ENCODE data around the gene PTPRM.
A peak's percentile ranks its signal among the peaks of the same experiment; 100 is the strongest.

Gene PTPRM

GRCh38 chr18:8313043-8313442 lies 745.9 kb downstream of the PTPRM start:
- Histone ChIP-seq H3K4me2 (ENCODE audit: low read length, poor library complexity, severe bottlenecking) (no peak overlapping the region), H2AFZ (ENCODE audit: low read depth, low read length) (no peak overlapping the region), H3K4me3 (ENCODE audit: insufficient read depth in 1 of 2, low read depth in 1 of 2, low read length in 2 of 2) (no peak overlapping the region), H3K9me3 (ENCODE audit: control insufficient read depth, low read length) (no peaks in the 10 kb centered on the region), H3K79me1 (replicated peaks; ENCODE audit: low read length, poor library complexity, severe bottlenecking) (peaks cover 2% of the 10 kb centered on the region), H3K27me3 (ENCODE audit: control insufficient read depth in 1 of 2, insufficient read depth in 1 of 2, low read length in 2 of 2) (no peaks in the 10 kb centered on the region), H3K23ac (ENCODE audit: low read length in 2 of 2) (no peak overlapping the region), H3K27ac (ENCODE audit: low read length, poor library complexity, severe bottlenecking) (no peak overlapping the region), H3K9ac (ENCODE audit: low read length) (no peak overlapping the region), H3K4me1 (ENCODE audit: control insufficient read depth, insufficient read depth, low read depth, low read length) (no peaks in the 10 kb centered on the region), H2BK12ac (ENCODE audit: low read length in 2 of 2) (no peak overlapping the region), H2BK5ac (ENCODE audit: low read depth, low read length, poor library complexity, severe bottlenecking) (no peak overlapping the region), H4K8ac (ENCODE audit: low read length) (no peak overlapping the region), H3K18ac (ENCODE audit: low read depth in 1 of 2, low read length in 2 of 2) (no peak overlapping the region), H3K4ac (ENCODE audit: low read depth in 1 of 2, low read length in 2 of 2) (no peak overlapping the region), H3K14ac (ENCODE audit: low read length in 2 of 2) (no peak overlapping the region), H3K36me3 (ENCODE audit: control insufficient read depth in 1 of 2, insufficient read depth in 2 of 2, low read depth in 1 of 2, low read length in 2 of 2) (peaks cover 9 to 19% of the 10 kb centered on the region in 2 experiments), H2BK15ac (ENCODE audit: low read depth, poor library complexity, severe bottlenecking) (no peak overlapping the region), H2AK5ac (ENCODE audit: low read length, severe bottlenecking) (no peak overlapping the region), H2BK120ac (ENCODE audit: low read depth, low read length) (no peak overlapping the region), H4K91ac (ENCODE audit: low read length) (no peak overlapping the region)
- WGBS, result no CpG with 5 or more reads among the region's 2 CpGs
- no peak for DNase-seq

- no peak overlapping the region for H3K4me2 ChIP-seq (ENCODE audit: low read length, poor library complexity, severe bottlenecking)
- H3K4ac ChIP-seq (ENCODE audit: low read depth in 1 of 2, low read length in 2 of 2), result no peak overlapping the region
- no peak for DNase-seq
- peaks cover 9 to 20% of the 10 kb centered on the region in 2 experiments for H3K36me3 ChIP-seq (ENCODE audit: control insufficient read depth in 1 of 2, insufficient read depth in 2 of 2, low read depth in 1 of 2, low read length in 2 of 2)
- no peak overlapping the region for H2BK15ac ChIP-seq (ENCODE audit: low read depth, poor library complexity, severe bottlenecking)
- H3K23ac ChIP-seq (ENCODE audit: low read length in 2 of 2), result peak overlapping the region in 1 of 2 experiments; percentile 5
- H3K14ac ChIP-seq (ENCODE audit: low read length in 2 of 2), result no peak overlapping the region
- H2BK12ac ChIP-seq (ENCODE audit: low read length in 2 of 2), result no peak overlapping the region
- H3K9ac ChIP-seq (ENCODE audit: low read length), result no peak overlapping the region
- 26% methylated on average over 2 of the region's 2 CpGs for WGBS
- H3K27ac ChIP-seq (ENCODE audit: low read length, poor library complexity, severe bottlenecking), result no peak overlapping the region
- H3K79me1 ChIP-seq (replicated peaks; ENCODE audit: low read length, poor library complexity, severe bottlenecking), result peaks cover 2% of the 10 kb centered on the region
- no peak overlapping the region for H4K8ac ChIP-seq (ENCODE audit: low read length)
- H2AFZ ChIP-seq (ENCODE audit: low read depth, low read length), result no peak overlapping the region
- no peak overlapping the region for H2BK120ac ChIP-seq (ENCODE audit: low read depth, low read length)
- H3K27me3 ChIP-seq (ENCODE audit: control insufficient read depth in 1 of 2, insufficient read depth in 1 of 2, low read length in 2 of 2), result no peaks in the 10 kb centered on the region
- H4K91ac ChIP-seq (ENCODE audit: low read length), result no peak overlapping the region
- no peaks in the 10 kb centered on the region for H3K9me3 ChIP-seq (ENCODE audit: control insufficient read depth, low read length)
- H2BK5ac ChIP-seq (ENCODE audit: low read depth, low read length, poor library complexity, severe bottlenecking), result no peak overlapping the region
- H3K18ac ChIP-seq (ENCODE audit: low read depth in 1 of 2, low read length in 2 of 2), result no peak overlapping the region
- no peak overlapping the region for H3K4me3 ChIP-seq (ENCODE audit: insufficient read depth in 1 of 2, low read depth in 1 of 2, low read length in 2 of 2)
- no peak overlapping the region for H2AK5ac ChIP-seq (ENCODE audit: low read length, severe bottlenecking)
- no peaks in the 10 kb centered on the region for H3K4me1 ChIP-seq (ENCODE audit: control insufficient read depth, insufficient read depth, low read depth, low read length)
These were observed 747.0 kb downstream of the PTPRM start for GRCh38 chr18:8314124-8314523.

- peaks cover 3% of the 10 kb centered on the region for H3K4me1 ChIP-seq (ENCODE audit: control insufficient read depth, insufficient read depth, low read depth, low read length)
- H3K36me3 ChIP-seq (ENCODE audit: control insufficient read depth in 1 of 2, insufficient read depth in 2 of 2, low read depth in 1 of 2, low read length in 2 of 2), result peaks cover 12 to 33% of the 10 kb centered on the region in 2 experiments
- peaks cover 5% of the 10 kb centered on the region for H3K79me1 ChIP-seq (replicated peaks; ENCODE audit: low read length, poor library complexity, severe bottlenecking)
- no peak overlapping the region for H2AK5ac ChIP-seq (ENCODE audit: low read length, severe bottlenecking)
- H3K4ac ChIP-seq (ENCODE audit: low read depth in 1 of 2, low read length in 2 of 2), result no peak overlapping the region
- no peaks in the 10 kb centered on the region for H3K9me3 ChIP-seq (ENCODE audit: control insufficient read depth, low read length)
- no peak overlapping the region for H2AFZ ChIP-seq (ENCODE audit: low read depth, low read length)
- H3K27ac ChIP-seq (ENCODE audit: low read length, poor library complexity, severe bottlenecking), result no peak overlapping the region
- no peak overlapping the region for H2BK120ac ChIP-seq (ENCODE audit: low read depth, low read length)
- H4K91ac ChIP-seq (ENCODE audit: low read length), result no peak overlapping the region
- no peak overlapping the region for H3K4me3 ChIP-seq (ENCODE audit: insufficient read depth in 1 of 2, low read depth in 1 of 2, low read length in 2 of 2)
- H3K23ac ChIP-seq (ENCODE audit: low read length in 2 of 2), result no peak overlapping the region
- DNase-seq, result no peak
- H2BK5ac ChIP-seq (ENCODE audit: low read depth, low read length, poor library complexity, severe bottlenecking), result no peak overlapping the region
- no peaks in the 10 kb centered on the region for H3K27me3 ChIP-seq (ENCODE audit: control insufficient read depth in 1 of 2, insufficient read depth in 1 of 2, low read length in 2 of 2)
- no peak overlapping the region for H2BK15ac ChIP-seq (ENCODE audit: low read depth, poor library complexity, severe bottlenecking)
- H2BK12ac ChIP-seq (ENCODE audit: low read length in 2 of 2), result no peak overlapping the region
- WGBS, result 62% methylated on average over 5 of the region's 6 CpGs
- no peak overlapping the region for H3K18ac ChIP-seq (ENCODE audit: low read depth in 1 of 2, low read length in 2 of 2)
- H4K8ac ChIP-seq (ENCODE audit: low read length), result no peak overlapping the region
- H3K14ac ChIP-seq (ENCODE audit: low read length in 2 of 2), result no peak overlapping the region
- no peak overlapping the region for H3K9ac ChIP-seq (ENCODE audit: low read length)
- H3K4me2 ChIP-seq (ENCODE audit: low read length, poor library complexity, severe bottlenecking), result no peak overlapping the region
These were observed 752.8 kb downstream of the PTPRM start for GRCh38 chr18:8319798-8320489.

- no peak overlapping the region for H2AK5ac ChIP-seq (ENCODE audit: low read length, severe bottlenecking)
- H3K4ac ChIP-seq (ENCODE audit: low read depth in 1 of 2, low read length in 2 of 2), result no peak overlapping the region
- no peak overlapping the region for H4K8ac ChIP-seq (ENCODE audit: low read length)
- 88% methylated on average over 2 of the region's 2 CpGs for WGBS
- H2BK15ac ChIP-seq (ENCODE audit: low read depth, poor library complexity, severe bottlenecking), result no peak overlapping the region
- no peaks in the 10 kb centered on the region for H3K9me3 ChIP-seq (ENCODE audit: control insufficient read depth, low read length)
- peaks cover 3% of the 10 kb centered on the region for H3K4me1 ChIP-seq (ENCODE audit: control insufficient read depth, insufficient read depth, low read depth, low read length)
- no peak overlapping the region for H4K91ac ChIP-seq (ENCODE audit: low read length)
- no peak overlapping the region for H3K18ac ChIP-seq (ENCODE audit: low read depth in 1 of 2, low read length in 2 of 2)
- no peak overlapping the region for H3K4me2 ChIP-seq (ENCODE audit: low read length, poor library complexity, severe bottlenecking)
- peaks cover 3% of the 10 kb centered on the region for H3K79me1 ChIP-seq (replicated peaks; ENCODE audit: low read length, poor library complexity, severe bottlenecking)
- peaks cover 3 to 21% of the 10 kb centered on the region in 2 experiments for H3K36me3 ChIP-seq (ENCODE audit: control insufficient read depth in 1 of 2, insufficient read depth in 2 of 2, low read depth in 1 of 2, low read length in 2 of 2)
- no peak overlapping the region for H2AFZ ChIP-seq (ENCODE audit: low read depth, low read length)
- no peak overlapping the region for H3K27ac ChIP-seq (ENCODE audit: low read length, poor library complexity, severe bottlenecking)
- no peak overlapping the region for H3K23ac ChIP-seq (ENCODE audit: low read length in 2 of 2)
- H3K9ac ChIP-seq (ENCODE audit: low read length), result no peak overlapping the region
- no peak overlapping the region for H2BK120ac ChIP-seq (ENCODE audit: low read depth, low read length)
- H2BK12ac ChIP-seq (ENCODE audit: low read length in 2 of 2), result no peak overlapping the region
- H3K27me3 ChIP-seq (ENCODE audit: control insufficient read depth in 1 of 2, insufficient read depth in 1 of 2, low read length in 2 of 2), result no peaks in the 10 kb centered on the region
- H3K14ac ChIP-seq (ENCODE audit: low read length in 2 of 2), result no peak overlapping the region
- DNase-seq, result no peak
- no peak overlapping the region for H2BK5ac ChIP-seq (ENCODE audit: low read depth, low read length, poor library complexity, severe bottlenecking)
- no peak overlapping the region for H3K4me3 ChIP-seq (ENCODE audit: insufficient read depth in 1 of 2, low read depth in 1 of 2, low read length in 2 of 2)
These were observed 755.4 kb downstream of the PTPRM start for GRCh38 chr18:8322486-8322885.

Measured in mesenchymal stem cell (in vitro differentiated cells and primary cell).